HG03280 (cell line): ENCODE measurements around the gene MRPS5.
A peak's percentile ranks its signal among the peaks of the same experiment; 100 is the strongest.
"Not testable (repeated sequence)": the region's sequence is repeated elsewhere in the genome, so short reads cannot be mapped to it uniquely, and the experiment has no call there.

Experiments
- ATAC-seq: cut with Tn5 transposase; IDR thresholded peaks from one replicate; pipeline ENCODE4 v1.9.1; 2021; ENCODE audit warnings: mild to moderate bottlenecking, moderate library complexity; ENCODE audit not compliant: unreplicated experiment

The MRPS5 gene

DNA sequence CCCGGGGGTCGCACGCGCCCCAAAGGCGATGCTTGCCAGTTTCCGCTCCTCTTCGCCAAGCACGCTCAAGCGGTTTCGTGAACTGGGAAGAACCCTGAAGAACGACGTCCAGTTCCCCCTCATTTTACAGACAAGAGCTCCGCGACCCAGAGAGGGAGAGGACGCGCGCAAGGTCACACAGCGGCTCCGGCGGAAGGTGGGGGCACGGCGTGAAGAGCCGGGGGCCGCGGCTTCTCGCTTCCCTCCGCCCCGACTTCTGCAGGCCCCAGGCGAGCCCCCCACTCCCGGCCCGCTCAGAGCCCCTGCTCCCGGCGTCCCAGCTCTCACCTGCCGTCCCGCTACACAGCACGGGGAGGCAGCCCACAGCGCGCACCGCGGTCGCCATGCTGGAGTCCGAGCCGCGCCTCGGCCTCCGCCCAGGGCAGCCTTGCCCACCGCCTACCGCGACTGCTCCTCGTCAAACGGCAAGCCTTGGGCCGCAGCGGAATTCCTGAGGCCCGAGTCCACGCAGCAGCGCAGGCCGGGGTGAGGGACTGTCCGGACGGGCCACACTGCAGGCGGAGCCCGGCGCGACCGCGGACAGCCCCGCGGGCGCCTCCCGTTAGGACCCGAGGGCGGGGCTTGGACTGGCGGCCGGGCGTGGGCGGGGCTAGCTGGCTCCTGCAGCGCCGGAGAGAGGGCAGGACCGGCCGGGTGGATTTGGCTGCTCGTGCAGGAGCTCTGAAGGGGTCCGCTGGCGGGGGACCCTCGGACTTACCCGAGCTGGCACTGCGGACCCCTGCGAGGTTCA is at the start of gene MRPS5:
MRPS5 (minus strand) TSS at position 402 of the 790 bp plus-strand sequence; CDS start at position 385, 17 bp downstream.
- peak; percentile 97 for ATAC-seq

DNA sequence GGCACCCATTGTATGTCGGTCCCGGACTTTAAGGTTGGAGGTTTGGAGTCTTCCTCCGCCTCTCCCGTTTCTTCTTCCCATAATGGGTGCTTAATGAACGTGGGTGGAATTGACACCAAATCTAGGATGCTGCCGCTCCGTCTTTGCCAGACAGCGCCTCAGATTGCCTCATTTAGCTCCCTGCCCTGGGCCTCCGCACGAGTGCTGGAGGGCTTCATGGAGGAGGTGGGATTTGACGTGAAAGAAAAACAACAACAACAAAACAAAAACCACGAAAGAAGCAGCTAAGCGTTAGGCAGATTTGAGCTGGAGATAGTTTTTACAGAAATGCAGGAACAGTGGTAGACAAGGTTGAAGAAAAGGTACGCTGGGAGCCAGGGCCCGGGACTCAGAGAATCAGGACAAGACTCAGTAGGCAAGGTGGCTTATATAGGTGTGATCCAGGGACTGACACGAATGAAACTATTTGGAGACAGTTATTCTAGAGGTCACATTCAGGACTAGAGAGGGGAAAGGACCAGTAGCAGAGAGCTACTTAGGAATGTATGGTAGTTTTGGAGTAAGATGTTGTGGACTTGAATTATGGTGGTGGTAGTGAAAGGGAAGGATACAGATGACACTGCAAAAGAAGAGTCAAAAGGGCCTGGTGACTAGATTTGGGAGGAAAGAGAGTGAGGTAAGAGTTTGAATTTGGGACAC is 44.6 kb upstream of the MRPS5 start:
- ATAC-seq = peak; percentile 12

DNA sequence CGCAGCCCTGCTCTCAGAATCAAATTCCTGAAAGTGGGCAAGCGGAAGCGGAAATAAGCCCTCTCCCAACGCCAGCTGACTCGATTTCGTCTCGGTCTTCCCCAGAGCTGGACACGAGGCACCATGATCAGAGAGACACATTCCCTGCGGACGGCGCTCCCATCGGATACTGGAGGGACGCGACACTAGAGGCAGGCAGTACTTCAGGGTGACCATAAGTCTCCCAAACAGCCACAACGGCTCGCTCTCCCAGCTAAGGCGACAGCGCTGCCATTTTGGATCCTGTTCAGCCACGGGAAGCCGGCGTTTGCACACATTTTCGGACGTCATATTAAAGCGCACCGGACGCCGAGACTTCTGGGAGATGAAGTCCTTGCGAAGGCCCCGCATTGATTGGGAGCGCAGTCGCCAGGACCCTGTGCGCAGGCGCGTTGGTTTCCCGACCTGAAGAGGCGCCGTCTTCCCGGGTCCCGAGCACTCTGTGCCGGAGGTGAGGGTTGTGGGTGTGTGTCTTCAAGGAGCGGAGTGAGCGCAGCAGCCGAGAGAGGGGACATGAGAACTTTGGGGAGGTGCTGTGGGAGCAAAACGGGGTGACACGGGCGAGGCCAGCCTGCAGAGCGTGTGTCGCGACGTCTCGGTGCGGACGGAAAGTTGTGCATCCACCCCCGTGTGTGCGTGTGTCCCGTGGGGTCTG is 43.9 kb upstream of the MRPS5 start, which contains the start of gene ZNF2:
ZNF2 (plus strand) TSS at position 439 of the 694 bp plus-strand sequence. CDS start 10,418 bp downstream, outside the sequence.
- ATAC-seq = peak; percentile 95

DNA sequence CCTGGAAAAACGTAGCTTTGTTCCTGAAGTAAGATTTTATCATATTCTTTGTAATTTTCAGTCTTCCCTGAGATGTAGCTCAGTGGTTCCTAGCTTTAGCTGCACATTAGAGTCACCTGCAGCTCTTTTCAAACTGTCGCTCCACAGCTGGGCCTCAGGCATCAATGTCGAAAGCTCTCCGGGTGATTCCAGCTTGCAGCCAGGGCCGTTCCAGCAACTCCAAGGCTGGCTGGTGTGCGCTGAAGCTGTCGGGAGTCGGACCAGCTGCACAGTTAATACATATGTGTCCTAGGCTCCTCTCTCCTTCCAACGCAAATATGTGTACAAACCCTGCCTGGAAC is 43.4 kb upstream of the MRPS5 start:
- peak; percentile 2 for ATAC-seq

DNA sequence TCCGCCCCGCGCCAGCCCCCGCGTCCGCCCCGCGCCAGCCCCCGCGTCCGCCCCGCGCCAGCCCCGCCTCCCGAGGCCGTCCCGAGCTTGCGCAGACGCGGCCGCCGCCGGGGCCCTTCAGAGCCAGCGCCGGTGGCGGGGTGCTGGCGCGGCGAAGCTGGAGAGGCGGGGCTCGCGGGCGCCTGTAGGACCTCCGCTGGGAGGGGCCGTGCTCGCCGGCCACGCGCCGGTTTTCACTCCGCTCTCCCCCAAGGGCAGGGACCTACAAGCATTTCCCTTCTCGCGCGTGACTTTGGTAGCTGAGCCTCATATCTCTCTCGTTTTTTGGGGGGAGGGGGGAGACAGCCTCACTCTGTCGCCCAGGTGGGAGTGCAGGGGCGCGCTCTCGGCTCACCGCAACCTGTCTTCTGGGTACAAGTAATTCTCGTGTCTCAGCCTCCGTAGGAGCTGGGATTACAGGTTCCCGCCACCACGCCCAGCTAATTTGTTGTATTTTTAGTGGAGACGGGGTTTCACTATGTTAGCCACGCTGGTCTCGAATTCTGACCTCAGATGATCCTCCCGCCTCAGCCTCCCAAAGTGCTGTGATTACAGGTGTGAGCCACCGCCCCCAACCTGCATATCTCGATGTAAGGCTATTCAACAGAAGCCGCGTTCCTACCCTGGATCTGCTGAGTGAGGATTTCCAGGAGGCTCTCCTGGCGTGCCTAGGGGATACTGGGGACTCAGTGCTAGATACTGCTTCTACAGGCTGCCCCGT is 38.3 kb upstream of the MRPS5 start, which contains the start of gene ZNF514:
ZNF514 (minus strand) TSS at position 159 of the 760 bp plus-strand sequence. CDS start 6,595 bp downstream, outside the sequence.
- peak; percentile 96 for ATAC-seq

DNA sequence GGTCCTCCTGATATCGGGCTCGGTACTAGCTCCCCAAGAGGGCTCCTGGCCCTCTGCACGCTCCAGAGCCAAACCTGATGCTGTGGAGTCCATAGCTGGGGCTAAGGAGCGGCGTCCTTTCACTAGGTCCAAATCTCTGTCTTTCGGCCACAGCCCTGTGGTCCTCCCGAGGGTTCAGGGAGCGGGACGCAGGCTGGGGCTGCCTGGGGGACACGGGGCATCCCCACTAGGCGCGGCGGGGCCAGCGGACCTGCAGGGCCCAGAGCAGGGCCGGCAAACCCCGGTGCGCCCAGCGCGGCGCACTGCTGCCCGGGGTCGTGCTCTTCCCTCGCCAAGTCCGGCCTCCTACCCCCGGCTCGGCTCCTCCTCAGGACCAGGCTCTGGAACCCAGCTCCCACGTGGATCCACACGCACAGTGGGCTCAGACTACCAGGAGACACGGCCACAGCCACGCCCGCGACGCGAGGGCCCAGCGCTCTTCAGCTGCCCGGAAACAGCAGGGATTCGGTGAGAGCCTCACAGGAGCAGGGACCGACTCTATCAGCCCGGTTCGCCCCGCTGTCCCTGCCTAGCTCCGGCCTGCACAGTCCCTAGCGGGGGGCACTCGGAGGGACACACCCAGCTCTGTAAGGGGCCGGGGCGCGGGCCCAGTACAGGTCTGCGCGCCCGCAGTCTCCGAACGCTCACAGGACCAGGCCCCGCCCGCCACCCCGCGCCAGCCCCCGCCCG is 37.4 kb upstream of the MRPS5 start:
- peak; percentile 42 for ATAC-seq

DNA sequence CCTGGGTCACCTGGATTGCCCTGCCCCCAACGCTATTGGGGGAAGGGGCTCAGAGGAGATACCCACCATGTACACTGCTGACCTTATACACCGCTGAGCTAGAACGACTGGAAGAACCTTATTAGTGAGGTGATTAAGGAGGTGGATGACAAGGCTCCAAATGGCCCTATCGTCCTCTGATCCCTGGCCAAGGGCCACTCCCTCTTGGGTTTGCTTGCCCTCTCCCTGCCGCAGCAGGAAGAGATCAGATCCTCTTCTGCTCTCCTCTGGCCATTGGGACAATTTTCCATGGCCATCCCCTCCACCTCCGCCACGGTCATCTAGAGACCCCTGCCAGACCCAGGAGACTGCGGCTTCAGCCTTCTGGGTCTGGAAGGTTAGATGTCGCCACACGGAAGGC is 36.8 kb upstream of the MRPS5 start:
- ATAC-seq = no peak

DNA sequence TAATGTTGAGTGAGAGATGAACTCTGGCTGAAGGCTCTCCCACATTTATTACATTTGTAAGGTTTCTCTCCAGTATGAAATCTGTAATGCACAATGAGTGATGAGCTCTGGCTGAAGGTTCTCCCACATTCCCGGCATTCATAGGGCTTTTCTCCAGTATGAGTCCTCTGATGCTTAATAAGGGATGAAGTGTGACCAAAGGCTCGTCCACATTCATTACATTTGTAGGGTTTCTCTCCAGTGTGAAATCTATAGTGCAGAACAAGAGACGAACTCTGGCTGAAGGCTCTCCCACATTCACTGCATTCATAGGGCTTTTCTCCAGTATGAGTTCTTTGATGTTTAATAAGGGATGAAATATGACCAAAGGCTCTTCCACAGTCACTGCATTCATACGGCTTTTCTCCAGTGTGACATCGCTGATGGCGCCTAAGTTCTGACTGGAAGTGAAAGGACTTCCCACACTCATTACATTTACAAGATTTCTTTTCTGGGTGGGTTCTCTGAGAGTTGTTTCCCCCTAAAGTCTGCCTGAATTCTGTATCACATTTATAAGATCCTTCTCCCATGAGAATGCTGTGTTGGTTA is 27.9 kb upstream of the MRPS5 start:
- ATAC-seq = no peak

DNA sequence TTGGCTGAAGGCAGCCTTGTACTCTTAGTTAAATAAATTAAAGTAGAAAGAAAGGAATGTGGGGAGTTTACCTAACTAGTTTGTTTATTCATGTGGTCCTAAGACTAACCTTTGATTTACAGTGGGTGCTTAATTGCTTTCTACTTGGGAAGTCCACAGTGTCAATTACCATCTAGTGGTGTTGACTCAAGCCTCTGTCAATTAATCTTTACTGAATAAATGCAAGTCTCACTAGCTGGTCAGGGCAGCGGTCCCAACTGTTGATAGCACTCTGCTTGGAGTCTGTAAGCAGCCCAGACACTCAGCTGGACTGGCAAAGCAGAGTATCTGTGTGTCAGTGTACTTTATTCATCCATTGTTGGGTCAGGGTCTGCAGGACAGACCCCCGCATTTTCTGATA is 22.2 kb upstream of the MRPS5 start:
- no peak for ATAC-seq

DNA sequence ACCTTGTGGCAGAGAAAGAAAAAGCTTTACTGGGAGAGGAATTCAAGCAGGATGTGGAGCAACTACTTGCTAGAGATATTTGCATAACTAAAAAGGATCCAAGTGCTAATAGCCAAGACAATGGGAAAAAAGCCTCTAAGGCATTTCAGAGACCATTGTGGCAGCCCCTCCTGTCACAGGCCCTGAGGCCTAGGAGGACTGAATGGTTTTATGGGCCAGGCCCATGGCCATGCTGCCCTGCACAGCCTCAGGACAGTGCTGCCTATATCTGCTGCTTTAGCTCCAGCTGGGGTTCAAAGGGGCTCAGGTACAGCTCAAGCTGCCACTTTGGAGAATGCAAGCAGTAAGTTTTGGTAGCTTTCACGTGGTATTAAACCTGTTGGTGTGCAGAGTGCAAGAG is 17.1 kb upstream of the MRPS5 start:
- no peak for ATAC-seq

DNA sequence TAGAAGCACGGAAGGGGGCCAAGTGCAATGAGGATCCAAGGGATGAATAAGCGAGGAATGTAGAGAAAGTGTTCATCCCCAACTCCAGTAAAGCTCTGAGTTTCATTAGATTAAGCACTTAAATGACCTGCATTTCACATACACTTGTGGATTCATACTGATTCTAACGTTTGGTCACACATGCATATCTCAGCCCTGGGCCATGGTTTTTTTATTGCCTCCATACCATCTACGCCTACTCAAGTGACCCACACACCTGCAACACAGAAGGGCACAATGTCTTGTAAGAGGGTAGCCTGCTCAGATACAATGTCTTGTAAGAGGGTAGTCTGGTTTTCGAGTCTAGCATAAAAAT is 566 bp upstream of the MRPS5 start:
- ATAC-seq = peak; percentile 4

DNA sequence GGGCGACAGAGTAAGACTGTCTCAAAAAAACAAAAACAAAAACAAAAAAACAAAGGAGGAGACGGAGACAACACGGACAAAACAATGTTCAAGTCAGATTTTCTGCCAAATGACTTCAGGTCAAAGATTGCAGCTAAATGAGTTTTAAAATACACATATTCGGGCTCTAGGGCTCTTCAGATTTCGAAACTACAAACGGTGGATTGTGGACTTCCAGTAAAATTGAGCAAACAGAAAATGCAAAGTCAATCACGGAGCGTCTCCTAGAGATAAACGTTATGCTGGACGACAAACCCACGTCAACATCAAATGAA is 558 bp downstream of the MRPS5 start:
- no peak for ATAC-seq

DNA sequence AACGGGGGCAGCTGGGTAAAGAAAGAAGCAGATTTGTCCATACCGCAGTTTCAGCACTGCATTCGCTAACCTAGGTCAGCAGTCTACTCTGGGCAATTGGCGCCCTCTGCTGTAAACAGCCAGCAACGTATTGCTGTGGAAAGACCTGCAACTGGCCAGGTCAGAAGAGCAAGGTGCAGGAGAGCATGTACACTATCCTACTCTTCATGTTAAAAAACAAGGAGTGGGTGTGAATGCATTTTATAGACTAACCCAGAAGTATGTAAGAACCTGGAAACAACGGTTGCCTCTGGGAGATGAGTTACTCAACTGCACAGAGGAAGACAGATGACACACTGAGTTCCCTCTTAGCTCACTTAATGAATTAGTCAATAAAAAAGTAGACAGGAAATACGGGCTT is 6.2 kb downstream of the MRPS5 start:
- ATAC-seq = peak; percentile 93

DNA sequence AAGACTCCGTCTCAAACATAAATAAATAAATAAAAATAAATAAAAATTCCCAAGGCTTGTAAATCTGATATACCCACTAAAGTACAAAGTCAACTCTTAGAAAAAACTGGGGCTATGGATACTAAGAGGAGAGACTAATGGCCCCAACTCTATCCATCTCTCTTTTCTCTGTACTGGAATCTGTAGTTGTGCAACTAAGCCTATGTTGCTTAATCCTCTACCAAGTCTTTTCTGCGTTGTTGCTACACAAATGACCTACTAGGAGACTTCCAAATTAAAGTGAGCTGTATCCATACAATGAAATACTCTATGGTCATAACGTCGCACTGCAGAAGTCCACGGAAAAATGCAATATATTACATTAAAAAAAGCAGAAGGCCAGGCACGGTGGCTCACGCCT is 8.1 kb downstream of the MRPS5 start:
- no peak for ATAC-seq

DNA sequence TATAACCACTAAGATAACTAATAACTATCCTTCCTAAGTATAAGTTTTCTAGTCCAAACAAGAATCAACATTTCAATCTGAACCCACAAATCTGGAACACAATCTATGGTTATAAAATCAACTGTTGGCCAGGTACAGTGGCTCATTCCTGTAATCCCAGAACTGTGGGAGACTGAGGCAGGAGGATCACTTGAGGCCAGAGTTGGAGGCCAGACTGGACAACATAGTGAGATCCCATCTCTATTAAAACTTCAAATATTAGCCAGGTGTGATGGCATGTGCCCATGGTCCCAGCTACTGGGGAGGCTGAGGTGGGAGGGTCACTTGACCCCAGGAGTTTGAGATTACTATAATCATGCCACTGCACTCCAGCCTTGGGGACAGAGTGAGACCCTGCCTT is 11.2 kb downstream of the MRPS5 start:
- ATAC-seq = no peak

DNA sequence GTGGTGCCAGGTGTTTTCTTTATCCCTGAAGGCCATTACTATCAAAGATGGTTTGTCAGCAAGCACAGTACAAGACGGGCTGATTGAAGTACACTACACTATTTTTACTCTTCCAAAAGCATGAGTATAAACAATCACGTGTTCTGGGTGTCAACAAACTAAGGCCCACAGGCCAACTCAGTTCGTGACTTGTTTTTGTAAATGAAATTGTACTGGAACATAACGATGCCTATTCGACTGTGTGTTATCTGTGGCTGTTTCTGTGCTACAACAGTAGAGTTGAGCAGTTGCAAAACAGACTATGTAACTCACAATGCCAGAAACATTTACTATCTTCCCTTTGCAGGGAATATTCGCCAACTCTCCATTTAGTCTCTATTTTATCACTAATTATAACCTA is 12.3 kb downstream of the MRPS5 start:
- no peak for ATAC-seq

DNA sequence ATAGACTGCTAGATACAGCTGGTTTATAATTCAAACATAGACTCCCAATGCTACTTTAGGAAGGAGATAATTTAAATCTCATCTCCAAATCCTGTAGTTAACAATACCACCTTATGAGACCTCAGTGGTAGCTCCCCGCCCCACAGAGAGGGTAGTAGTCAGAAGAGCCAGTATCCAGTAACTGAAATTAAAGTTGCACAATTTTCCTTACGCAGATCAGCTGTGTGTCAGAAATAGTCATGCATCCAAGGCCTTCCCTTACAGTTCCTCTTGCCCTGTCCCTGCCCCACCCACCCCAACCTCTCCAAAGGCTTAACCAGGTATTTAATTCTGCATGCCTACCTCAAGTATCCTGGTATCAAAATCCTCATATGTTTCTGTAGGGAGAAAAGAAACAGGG is 15.5 kb downstream of the MRPS5 start:
- no peak for ATAC-seq

DNA sequence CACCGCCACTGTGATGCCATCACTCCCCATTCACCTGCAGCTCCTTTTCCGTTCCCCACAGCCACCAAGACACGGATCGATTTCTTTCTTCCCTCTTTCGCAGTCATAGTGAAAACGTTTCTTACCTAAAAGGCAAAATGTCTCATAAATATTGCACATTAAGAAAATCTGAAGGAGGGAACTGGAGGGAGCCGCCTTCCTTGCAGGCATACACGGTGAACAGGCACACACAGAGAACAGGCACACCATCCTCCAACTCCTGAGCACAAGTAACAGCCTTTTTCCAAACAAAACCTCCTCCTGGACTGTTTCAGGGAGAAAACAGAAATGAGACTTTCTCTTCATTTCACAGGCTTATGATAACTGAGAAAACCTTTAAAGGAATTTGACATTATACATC is 17.0 kb downstream of the MRPS5 start:
- no peak for ATAC-seq

DNA sequence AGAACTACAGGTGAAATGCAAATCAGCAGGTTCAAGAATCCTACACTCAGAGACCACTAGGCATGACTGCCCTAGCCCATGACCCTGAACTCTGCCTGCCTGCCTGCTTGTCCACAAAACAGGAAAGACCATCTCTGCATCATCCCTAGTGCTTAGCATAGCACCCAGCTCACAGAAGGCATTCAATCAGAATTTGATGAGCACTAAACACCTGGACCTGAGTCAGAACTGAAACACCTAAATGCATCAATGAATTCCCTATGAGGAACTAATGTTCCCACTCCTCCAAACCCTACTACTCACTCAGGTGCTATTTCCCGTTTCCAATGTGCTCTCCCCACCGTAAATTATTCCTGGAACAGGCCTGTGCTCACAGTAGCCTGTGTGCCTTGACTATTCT is 21.7 kb downstream of the MRPS5 start:
- ATAC-seq = no peak

DNA sequence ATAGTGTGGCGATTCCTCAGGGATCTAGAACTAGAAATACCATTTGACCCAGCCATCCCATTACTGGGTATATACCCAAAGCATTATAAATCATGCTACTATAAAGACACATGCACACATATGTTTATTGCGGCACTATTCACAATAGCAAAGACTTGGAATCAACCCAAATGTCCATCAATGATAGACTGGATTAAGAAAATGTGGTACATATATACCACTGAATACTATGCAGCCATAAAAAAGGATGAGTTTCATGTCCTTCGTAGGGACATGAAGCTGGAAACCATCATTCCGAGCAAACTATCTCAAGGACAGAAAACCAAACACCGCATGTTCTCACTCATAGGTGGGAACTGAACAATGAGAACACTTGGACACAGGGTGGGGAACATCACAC is 23.3 kb downstream of the MRPS5 start:
- not testable (repeated sequence) for ATAC-seq
